ENCODE data around the gene SMARCC1.

SMARCC1 gene

DNA sequence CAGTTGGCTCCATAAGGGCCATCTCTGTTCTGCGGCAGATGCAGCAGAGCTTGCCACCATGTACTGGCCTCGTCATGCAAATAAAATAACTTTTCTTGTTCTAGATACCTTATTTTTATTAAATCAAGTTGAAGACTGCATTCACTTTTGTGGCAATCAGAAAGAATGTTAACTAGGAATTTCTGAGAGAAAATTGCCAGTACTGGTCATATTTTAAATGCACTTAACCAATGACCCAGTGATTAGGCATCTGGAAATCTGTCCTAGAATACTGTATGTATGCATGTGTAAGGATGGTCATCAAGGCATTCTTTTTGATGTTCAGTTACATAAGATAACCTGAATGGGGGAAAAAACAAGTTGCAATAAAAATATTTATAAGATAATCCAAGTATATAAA, 168.8 kb downstream of the SMARCC1 start:
- no peaks in the 10 kb centered on the region for H3K9me3 ChIP-seq (ENCODE audit: insufficient read depth, low read depth, low read length)
- no peaks in the 10 kb centered on the region for H3K9me2 ChIP-seq (replicated peaks; ENCODE audit: low read depth, low read length)

DNA sequence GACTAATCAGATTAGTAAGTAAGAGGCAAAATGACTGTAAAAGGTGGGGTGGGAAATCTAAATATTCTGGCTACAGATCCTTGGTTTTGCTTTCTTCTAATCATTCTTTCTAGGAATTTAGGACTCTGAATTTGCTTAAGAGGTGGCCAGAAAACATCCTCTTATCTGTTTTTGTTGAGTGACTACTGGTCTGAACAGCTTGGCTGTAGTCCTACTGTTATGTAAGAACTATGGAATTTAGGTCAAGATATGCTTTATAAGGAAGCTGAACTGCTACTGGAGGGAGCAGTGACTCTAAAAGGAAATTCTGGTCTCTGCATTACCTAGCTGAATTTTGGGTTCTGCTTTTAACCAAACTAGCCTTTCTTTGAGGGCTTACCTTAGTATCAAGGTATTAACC, 169.5 kb downstream of the SMARCC1 start:
- no peak overlapping the region for H3K4me2 ChIP-seq (ENCODE audit: low read depth, low read length, poor library complexity, severe bottlenecking)
- no peaks in the 10 kb centered on the region for H3K9me3 ChIP-seq (ENCODE audit: insufficient read depth, low read depth, low read length)
- H3F3A ChIP-seq (ENCODE audit: low read depth) = no peaks in the 10 kb centered on the region; the same call in 1 of the 2 replicates
- H3K9me2 ChIP-seq (replicated peaks; ENCODE audit: low read depth, low read length) = no peaks in the 10 kb centered on the region
- H3K79me2 ChIP-seq (ENCODE audit: insufficient read depth, low read length) = no peaks in the 10 kb centered on the region
- no peak overlapping the region for H3K9ac ChIP-seq (ENCODE audit: low read depth, low read length, poor library complexity, severe bottlenecking)
- TF ChIP-seq, protein P1, sequence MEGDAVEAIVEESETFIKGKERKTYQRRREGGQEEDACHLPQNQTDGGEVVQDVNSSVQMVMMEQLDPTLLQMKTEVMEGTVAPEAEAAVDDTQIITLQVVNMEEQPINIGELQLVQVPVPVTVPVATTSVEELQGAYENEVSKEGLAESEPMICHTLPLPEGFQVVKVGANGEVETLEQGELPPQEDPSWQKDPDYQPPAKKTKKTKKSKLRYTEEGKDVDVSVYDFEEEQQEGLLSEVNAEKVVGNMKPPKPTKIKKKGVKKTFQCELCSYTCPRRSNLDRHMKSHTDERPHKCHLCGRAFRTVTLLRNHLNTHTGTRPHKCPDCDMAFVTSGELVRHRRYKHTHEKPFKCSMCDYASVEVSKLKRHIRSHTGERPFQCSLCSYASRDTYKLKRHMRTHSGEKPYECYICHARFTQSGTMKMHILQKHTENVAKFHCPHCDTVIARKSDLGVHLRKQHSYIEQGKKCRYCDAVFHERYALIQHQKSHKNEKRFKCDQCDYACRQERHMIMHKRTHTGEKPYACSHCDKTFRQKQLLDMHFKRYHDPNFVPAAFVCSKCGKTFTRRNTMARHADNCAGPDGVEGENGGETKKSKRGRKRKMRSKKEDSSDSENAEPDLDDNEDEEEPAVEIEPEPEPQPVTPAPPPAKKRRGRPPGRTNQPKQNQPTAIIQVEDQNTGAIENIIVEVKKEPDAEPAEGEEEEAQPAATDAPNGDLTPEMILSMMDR (conservative IDR thresholded peaks at IDR 0.05; ENCODE audit: low read length) = no peak
- no peaks in the 10 kb centered on the region for H4K20me1 ChIP-seq (ENCODE audit: insufficient read depth, low read length, poor library complexity, severe bottlenecking)
- no peak overlapping the region for H3K4me3 ChIP-seq (ENCODE audit: low read length, poor library complexity, severe bottlenecking)
- H3K36me3 ChIP-seq (ENCODE audit: insufficient read depth, low read length) = peaks cover 89% of the 10 kb centered on the region
- no peaks in the 10 kb centered on the region for H3K4me1 ChIP-seq (ENCODE audit: insufficient read depth, low read length, poor library complexity, severe bottlenecking)
- H3K27me3 ChIP-seq (ENCODE audit: insufficient read depth, low read length, poor library complexity, severe bottlenecking) = no peaks in the 10 kb centered on the region
- no peak overlapping the region for H2AFZ ChIP-seq (ENCODE audit: low read length)

More for the DNA sequence above, 168.8 kb downstream of the SMARCC1 start:
- Histone ChIP-seq H3F3A (ENCODE audit: low read depth) (no peaks in the 10 kb centered on the region; the same call in 1 of the 2 replicates), H3K27me3 (ENCODE audit: insufficient read depth, low read length, poor library complexity, severe bottlenecking) (no peaks in the 10 kb centered on the region), H3K4me2 (ENCODE audit: low read depth, low read length, poor library complexity, severe bottlenecking) (no peak overlapping the region), H3K9ac (ENCODE audit: low read depth, low read length, poor library complexity, severe bottlenecking) (no peak overlapping the region), H4K20me1 (ENCODE audit: insufficient read depth, low read length, poor library complexity, severe bottlenecking) (no peaks in the 10 kb centered on the region), H2AFZ (ENCODE audit: low read length) (no peak overlapping the region), H3K36me3 (ENCODE audit: insufficient read depth, low read length) (peaks cover 91% of the 10 kb centered on the region), H3K4me3 (ENCODE audit: low read length, poor library complexity, severe bottlenecking) (no peak overlapping the region), H3K4me1 (ENCODE audit: insufficient read depth, low read length, poor library complexity, severe bottlenecking) (no peaks in the 10 kb centered on the region), H3K79me2 (ENCODE audit: insufficient read depth, low read length) (no peaks in the 10 kb centered on the region)
- TF ChIP-seq, protein P1 (conservative IDR thresholded peaks at IDR 0.05; ENCODE audit: low read length) = no peak
- TF ChIP-seq EZH2phosphoT487 (IDR thresholded peaks at IDR 0.05; ENCODE audit: borderline replicate concordance) = no peak

DNA sequence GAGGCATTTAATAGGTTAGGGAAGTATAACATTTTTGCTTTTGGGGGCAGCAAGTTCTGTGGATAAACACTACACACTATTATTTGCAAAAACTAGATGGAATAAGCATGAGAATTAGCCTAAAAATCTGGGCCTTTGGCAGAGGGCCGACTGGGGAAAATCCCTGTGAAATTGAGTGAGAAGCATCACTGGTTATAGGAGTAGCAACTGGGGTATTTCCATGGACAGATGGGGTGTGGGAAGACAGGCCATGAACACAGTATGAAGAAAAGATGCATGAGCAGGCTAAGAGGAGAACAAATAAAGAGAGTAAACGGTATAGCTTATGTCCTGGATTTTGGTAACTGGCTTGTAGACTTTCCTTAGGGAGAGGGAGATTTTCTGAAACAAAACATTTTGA, 170.1 kb downstream of the SMARCC1 start:
- Histone ChIP-seq H4K20me1 (ENCODE audit: insufficient read depth, low read length, poor library complexity, severe bottlenecking) (no peaks in the 10 kb centered on the region), H3K9me2 (replicated peaks; ENCODE audit: low read depth, low read length) (no peaks in the 10 kb centered on the region), H3K9ac (ENCODE audit: low read depth, low read length, poor library complexity, severe bottlenecking) (no peak overlapping the region), H3K9me3 (ENCODE audit: insufficient read depth, low read depth, low read length) (no peaks in the 10 kb centered on the region), H3F3A (ENCODE audit: low read depth) (no peaks in the 10 kb centered on the region; the same call in 1 of the 2 replicates), H2AFZ (ENCODE audit: low read length) (no peak overlapping the region), H3K4me2 (ENCODE audit: low read depth, low read length, poor library complexity, severe bottlenecking) (no peak overlapping the region), H3K27me3 (ENCODE audit: insufficient read depth, low read length, poor library complexity, severe bottlenecking) (no peaks in the 10 kb centered on the region), H3K4me1 (ENCODE audit: insufficient read depth, low read length, poor library complexity, severe bottlenecking) (no peaks in the 10 kb centered on the region), H3K79me2 (ENCODE audit: insufficient read depth, low read length) (no peaks in the 10 kb centered on the region), H3K36me3 (ENCODE audit: insufficient read depth, low read length) (peaks cover 89% of the 10 kb centered on the region), H3K4me3 (ENCODE audit: low read length, poor library complexity, severe bottlenecking) (no peak overlapping the region)
- no peak for TF ChIP-seq EZH2phosphoT487 (IDR thresholded peaks at IDR 0.05; ENCODE audit: borderline replicate concordance)
- TF ChIP-seq, protein P1 (conservative IDR thresholded peaks at IDR 0.05; ENCODE audit: low read length) = no peak

All from Loucy (cell line).